ENCODE measurements around the gene L3MBTL3.

Gene L3MBTL3

GRCh38 chr6:130183271-130184222, 165.2 kb downstream of the L3MBTL3 start:
- DNase-seq (ENCODE audit: low read depth in 3 of 3): peak in 1 of 3 experiments; percentile 5

DNA sequence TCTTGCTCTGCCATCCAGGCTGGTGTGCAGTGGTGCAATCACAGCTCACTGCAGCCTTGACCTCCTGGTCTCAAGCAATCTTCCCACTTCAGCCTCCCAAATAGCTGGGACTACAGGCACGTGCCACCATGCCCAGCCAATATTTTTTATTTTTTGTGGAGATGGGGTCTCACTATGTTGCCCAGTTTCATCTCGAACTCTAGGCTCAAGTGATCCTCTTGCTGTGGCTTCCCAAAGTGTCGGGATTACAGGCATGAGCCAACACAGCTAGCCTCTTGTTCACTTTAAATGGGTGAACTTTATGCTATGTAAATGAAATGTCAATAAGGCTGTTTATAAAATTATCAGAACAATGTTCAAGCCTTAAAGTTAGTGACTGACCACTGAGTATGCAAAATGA, 167.3 kb downstream of the L3MBTL3 start:
- no peak for DNase-seq (ENCODE audit: low read depth in 3 of 3)

GRCh38 chr6:130187335-130188206, 169.2 kb downstream of the L3MBTL3 start:
- no peak for DNase-seq (ENCODE audit: low read depth in 3 of 3)

- DNase-seq (ENCODE audit: low read depth in 3 of 3): no peak
These were observed 170.0 kb downstream of the L3MBTL3 start for GRCh38 chr6:130188207-130188899.

DNA sequence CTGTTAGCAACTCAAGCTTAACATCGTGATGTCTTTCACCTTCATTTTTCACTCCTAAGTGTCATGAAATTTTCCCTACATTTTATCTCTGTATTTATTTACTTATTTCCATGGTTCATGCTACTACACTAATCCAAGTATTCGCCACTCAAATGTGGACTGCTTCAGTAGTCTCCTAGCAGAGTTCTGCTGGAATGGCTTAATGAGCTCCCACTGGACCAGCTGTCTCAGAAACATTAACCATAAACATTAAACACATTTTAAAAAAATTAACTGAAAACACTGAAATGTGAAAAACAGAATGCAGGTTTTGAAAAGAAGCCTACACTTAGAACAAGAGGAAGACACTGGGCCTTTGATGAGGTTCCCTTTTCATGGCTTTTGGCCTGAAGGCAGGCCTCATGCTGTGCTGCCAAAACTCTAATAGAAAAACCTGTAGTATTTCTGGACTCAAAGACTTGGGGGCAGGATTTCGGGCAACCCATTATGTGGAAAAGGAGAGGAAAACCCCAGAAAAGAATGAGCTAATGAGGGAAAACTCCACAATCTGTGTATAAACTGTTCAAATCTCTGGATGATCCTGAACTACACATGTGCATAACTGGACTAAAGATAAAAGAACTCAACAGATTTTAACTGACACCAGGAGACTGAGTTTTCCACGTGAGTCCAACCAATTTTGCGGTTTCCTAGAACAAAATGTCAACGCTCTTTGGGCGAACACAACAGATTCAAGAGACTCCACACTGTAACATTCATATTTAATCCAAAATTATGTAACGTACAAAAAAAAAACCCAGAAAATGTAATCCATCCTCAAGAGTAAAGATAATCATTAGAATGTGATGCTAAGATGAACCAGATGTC, 171.4 kb downstream of the L3MBTL3 start:
- no peak for DNase-seq (ENCODE audit: low read depth in 3 of 3)
